AG10803 (cell line): ENCODE measurements around the gene ELOVL3.
A peak's percentile ranks its signal among the peaks of the same experiment; 100 is the strongest.

Experiments used
- DNase-seq: peaks from one replicate; pipeline ENCODE4 v3.0.0; 2010; ENCODE audit warnings: low read depth
- H3K4me3 ChIP-seq: 2 replicates; pipeline ENCODE4 v1.5.1; 2011; ENCODE audit warnings: mild to moderate bottlenecking, low read length, control low read depth
- CTCF ChIP-seq: conservative IDR thresholded peaks from 2 replicates; pipeline ENCODE4 v1.5.1; 2011; ENCODE audit warnings: mild to moderate bottlenecking, low read length, control low read depth, inconsistent platforms

ELOVL3 gene

GRCh38 chr10:102267748-102268147, 41.6 kb downstream of the ELOVL3 start:
- H3K4me3 ChIP-seq, result no peak overlapping the region
- TF ChIP-seq CTCF, result no peak
- DNase-seq, result peak; percentile 82

GRCh38 chr10:102268375-102268888, 42.3 kb downstream of the ELOVL3 start:
- DNase-seq, result peak; percentile 62
- no peak overlapping the region for H3K4me3 ChIP-seq
- peak; percentile 14; the same call in 1 of the 2 replicates for TF ChIP-seq CTCF

- DNase-seq, result peak; percentile 74
- H3K4me3 ChIP-seq, result no peak overlapping the region
- TF ChIP-seq CTCF, result no peak
Measured at GRCh38 chr10:102269017-102269416, 42.9 kb downstream of the ELOVL3 start.

GRCh38 chr10:102274062-102274461, 48.0 kb downstream of the ELOVL3 start:
- TF ChIP-seq CTCF, result no peak
- no peak for DNase-seq
- no peak overlapping the region for H3K4me3 ChIP-seq

- no peak for DNase-seq
- no peak for TF ChIP-seq CTCF
- H3K4me3 ChIP-seq, result no peak overlapping the region
Measured at GRCh38 chr10:102275343-102275742, 49.2 kb downstream of the ELOVL3 start.

GRCh38 chr10:102279104-102279503, 53.0 kb downstream of the ELOVL3 start:
- H3K4me3 ChIP-seq, result no peak overlapping the region
- no peak for TF ChIP-seq CTCF
- DNase-seq, result no peak
